GM21360 (cell line): ENCODE results near the gene PRSS33.

Experiments
- ATAC-seq: cut with Tn5 transposase; IDR thresholded peaks from one replicate; pipeline ENCODE4 v1.9.1; 2021; ENCODE audit warnings: mild to moderate bottlenecking, moderate library complexity; ENCODE audit not compliant: unreplicated experiment

The PRSS33 gene

DNA sequence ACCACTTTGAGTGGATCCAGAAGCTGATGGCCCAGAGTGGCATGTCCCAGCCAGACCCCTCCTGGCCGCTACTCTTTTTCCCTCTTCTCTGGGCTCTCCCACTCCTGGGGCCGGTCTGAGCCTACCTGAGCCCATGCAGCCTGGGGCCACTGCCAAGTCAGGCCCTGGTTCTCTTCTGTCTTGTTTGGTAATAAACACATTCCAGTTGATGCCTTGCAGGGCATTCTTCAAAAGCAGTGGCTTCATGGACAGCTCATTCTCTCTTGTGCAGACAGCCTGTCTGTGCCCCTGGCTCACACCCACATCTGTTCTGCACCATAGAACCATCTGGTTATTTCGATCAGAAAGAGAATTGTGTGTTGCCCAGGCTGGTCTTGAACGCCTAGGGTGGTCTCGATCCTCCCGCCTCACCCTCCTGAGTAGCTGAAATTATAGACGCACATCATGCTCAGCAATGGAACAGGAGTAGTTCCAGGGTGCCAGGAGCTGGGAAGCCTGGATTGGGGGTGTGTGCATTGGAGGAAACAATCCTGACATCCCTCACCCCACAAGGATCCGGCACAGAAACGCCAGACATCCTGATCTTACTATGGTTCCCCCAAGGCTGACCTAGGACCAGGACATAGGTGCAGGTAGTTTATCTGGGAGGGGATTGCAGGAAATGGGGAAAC, 34.3 kb upstream of the PRSS33 start:
- ATAC-seq: no peak

DNA sequence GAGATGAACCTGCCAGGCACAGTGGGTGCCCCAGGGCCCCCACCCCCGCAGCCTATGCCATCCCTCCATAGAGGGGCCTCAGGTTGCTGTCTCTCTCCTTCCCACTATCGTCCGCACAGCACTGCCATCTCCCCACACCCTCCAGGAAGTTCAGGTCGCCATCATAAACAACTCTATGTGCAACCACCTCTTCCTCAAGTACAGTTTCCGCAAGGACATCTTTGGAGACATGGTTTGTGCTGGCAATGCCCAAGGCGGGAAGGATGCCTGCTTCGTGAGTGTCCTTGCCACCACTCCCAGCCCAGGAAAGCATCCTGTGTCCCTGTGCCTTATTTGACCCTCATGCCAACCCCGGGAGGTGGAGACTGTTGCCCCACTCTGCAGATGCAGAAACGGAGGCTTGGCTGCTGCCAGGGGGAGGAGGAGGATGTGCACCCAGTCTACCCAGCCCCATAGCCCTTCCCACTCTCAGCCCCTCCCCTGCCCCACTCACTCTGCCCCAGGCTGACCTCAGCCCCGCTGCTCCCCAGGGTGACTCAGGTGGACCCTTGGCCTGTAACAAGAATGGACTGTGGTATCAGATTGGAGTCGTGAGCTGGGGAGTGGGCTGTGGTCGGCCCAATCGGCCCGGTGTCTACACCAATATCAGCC, 33.6 kb upstream of the PRSS33 start:
- no peak for ATAC-seq

DNA sequence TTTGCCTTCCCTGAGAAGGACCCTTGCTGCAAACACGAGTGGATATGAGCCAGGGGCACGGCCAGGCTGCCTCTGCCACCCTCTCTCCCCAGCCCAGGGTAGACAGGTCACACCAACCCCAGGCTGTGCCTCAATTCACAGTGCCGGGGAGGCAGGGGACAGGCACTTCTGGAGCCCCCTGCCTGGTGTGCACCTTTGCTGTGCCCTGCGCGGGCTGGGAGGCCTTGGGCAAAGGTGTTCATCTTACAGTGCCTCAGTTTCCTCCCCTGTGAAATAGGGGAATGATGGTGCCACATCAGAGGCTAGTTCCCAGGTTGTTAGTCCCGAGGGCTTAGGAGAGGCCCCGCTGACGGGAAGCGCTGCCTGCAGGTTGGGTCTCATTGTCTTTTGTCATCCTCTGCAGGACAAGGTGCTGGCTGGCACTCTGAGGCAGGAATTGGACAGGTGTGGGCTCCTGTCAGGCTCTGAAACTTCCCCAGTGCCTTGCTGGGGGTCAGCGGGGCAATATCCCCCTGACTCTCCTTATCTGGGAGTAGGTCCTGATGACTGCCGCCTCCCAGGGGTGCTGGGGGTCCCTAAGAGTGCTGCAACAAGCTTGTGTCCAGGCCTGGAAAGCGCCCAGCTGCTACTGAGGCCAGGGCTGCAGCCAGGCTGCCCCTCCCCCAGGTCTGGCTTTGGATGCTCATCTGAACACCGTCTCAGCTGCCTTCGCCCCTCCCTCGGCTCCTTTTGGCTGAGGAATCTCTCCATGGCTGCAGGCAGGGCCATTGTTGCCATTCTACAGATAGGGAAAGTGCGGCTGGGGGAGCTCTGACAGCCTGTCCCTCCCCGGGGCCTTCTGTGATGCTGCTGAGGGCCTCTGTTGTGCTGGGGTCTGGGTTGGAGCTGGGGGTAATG, 32.8 kb upstream of the PRSS33 start:
- no peak for ATAC-seq

DNA sequence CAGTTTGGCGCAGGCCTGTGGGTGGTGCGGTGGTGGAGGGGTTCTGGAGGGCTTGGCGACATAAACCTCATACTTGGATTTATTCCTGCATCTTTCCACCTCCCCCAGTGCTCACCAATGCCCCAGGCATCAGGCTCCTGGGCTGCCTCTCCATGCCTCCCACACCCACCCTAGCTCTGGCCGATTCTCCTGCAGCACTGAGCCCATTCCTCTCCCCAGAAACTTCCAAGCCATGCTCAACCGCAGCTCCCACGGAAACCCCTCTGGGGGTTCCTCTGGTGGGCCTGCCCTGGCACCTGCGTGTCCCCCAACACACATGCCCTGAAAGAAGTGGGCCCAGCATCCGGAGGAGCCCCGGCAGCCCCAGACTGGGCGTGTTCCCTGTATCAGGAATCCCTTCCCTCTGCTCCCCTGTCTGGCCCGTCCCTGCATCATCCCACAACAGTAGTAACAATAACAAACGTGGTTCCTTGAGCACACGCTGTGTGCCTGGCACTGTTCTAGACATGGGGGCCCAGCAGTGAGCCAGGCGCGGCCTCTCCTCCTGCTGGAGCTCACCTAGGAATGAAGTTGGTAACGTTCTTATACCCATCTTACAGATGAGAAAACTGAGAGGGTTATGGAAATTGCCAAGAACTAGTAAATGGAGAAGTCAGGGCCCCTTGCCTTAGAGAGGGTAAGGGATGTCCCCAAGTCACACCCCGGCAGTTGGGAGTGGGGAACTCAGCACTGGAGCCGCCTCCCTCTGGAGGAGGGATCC, 32.0 kb upstream of the PRSS33 start:
- ATAC-seq: no peak

DNA sequence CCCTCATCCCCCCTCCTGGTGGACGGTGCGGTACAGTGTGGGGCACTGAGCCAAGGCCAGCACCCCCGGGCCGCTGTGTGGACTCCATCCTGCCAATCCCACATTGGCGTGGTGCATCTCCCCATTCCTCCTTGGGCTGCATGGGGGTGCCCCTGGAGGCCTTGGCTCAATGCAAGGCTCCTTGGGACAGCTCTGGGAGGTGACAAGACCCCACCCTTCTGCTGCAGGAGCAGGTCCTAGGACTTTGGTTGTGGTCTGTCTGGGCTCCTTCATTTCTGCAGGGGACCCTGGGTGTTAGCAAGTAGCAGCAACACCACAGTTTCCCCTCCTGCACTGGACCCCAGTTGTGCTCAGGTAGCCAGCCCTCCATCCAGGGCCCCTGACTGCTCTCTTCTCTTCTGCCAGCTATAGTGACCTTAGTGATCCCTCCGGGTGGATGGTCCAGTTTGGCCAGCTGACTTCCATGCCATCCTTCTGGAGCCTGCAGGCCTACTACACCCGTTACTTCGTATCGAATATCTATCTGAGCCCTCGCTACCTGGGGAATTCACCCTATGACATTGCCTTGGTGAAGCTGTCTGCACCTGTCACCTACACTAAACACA, 31.0 kb upstream of the PRSS33 start:
- ATAC-seq: no peak

DNA sequence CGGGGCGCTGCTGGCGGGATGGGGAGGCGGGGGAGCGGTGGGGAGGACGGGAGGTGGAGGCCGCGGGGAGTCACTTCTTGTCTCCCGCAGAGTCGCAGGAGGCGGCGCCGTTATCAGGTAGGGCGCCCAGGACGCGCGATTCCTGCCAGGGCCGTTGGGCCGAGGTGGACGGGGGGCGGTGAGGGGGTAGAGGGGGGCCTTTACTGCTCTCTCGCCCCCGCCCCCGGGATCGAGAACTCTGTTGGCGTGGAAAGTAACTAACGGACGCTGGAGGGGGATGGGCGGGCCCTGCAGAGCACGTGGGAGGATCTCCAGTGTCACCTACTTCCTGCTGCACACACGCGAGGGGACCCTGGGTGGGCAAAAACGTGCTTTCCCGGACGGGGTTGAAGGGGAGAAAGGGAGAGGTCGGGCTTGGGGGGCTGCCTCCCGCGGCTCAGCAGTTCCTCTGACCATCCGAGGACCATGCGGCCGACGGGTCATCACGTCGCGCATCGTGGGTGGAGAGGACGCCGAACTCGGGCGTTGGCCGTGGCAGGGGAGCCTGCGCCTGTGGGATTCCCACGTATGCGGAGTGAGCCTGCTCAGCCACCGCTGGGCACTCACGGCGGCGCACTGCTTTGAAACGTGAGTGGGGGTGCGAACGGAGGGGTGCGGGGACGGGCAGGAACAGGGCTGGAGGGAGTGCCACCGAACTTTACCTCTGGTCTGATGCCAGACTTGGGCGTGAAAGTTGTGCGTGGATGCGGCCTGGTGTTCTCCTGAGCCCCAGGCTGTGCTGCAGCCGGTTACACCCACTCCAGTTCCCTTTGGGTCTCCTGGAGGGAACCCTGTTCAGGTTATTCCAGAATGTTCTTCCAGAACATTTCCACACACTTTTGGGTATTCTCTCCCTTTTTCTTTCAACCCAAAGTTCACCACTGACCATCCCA, 30.2 kb upstream of the PRSS33 start:
- no peak for ATAC-seq

DNA sequence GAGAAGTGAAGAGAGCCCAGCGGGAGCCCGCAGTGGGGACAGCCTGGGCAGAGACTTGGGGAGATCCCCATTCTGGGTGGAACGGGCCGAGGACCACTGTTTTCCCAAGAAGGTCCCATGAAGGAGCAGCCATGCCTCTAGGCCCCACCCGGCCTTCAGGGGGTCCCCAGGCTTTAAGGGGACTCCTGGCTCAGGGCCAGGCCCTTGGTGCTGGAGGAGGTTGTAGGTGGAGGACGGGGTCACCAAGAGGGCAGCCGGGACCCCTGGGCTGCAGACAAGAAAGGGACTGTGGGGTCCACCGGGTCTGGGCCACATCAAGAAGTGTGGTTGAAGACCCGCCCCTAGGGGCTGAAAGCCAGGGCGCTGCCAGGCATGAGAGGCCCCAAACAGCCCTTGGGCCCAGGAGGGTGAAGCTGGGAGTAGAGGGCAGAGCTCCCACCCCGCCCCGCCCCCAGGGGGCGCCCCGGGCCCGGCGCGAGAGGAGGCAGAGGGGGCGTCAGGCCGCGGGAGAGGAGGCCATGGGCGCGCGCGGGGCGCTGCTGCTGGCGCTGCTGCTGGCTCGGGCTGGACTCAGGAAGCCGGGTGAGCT, 29.5 kb upstream of the PRSS33 start, which contains the start of gene PRSS21:
Gene PRSS21 (plus strand): TSS at position 487 of the 589 bp plus-strand sequence. CDS start 32 bp downstream, at position 519.
- ATAC-seq: no peak

DNA sequence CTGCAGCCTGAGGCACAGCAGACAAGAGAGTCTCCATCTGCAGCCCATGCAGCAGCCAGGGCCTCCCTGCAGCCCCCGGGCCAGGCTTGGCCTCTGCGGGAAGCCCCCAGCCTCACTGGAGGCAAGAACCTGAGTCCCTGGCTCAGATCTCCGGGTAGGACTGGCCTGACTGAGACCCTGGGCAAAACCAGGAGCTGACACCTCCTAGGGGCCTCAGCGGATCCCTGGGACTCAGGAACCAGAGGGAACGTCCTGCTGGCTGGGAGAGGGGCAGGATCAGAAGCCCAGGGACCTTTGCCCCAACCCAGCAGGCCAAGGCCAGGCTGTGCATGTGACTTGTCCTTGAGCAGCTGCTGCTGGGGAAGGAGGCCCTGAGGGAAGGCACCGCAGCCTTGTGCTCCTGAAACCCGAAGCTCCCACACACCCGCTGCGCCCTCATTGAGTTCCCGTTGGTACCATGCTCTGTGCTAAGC, 28.0 kb upstream of the PRSS33 start:
- no peak for ATAC-seq

DNA sequence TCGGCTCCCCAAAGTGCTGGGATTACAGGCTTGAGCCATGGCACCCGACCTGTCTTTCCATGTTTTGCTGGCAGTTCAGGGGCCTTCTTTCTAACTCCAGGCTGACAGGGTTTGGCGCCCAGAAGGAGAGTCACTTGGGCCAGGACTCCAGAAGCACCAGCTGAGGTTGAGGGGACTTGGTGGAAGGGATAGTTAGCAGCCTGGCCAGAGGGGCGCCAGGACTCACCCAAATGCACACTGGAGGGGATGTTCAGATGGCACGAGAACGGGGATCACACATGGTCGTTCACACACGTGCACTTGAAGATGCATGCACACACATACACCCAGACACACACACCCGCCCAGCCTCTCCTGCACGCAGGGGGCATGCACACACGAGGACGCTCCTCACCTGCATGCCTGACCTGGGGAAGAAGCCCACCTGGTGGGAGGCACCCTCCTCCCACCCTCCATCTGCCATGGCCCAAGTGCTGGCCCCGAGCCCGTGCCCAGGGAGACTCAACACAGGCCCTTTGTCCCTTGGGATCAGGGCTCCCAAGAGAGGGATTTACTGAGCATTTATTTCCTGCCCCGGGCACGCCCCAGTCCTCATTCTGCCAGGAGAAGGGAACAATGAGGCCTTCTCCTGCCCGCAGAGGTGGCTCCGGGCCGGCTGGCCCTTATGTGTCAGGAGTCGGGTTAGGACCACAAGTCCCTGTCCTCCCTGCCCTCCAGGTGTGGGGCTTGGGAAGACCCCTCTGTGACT, 27.4 kb upstream of the PRSS33 start:
- no peak for ATAC-seq

DNA sequence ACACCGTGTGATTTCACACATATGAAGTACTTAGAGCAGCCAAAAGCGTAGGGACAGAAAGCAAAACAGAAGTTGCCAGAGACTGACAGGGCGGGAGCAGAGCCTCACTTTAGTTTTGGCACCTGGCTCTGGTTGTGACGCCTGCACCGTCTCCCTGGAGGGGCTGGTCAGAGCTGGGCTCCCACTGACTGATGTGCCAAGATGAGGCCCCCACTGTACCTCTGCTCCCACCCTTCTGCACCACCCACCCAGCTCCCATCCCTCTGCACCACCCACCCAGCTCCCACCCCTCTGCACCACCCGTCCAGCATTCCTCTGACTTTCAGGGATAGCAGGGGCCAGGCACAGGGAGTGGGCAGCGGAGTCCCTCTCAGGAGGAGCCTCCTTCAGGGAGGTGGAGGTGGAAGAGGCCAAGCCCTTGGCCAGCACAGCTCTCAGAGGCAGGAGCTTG, 26.4 kb upstream of the PRSS33 start:
- no peak for ATAC-seq

DNA sequence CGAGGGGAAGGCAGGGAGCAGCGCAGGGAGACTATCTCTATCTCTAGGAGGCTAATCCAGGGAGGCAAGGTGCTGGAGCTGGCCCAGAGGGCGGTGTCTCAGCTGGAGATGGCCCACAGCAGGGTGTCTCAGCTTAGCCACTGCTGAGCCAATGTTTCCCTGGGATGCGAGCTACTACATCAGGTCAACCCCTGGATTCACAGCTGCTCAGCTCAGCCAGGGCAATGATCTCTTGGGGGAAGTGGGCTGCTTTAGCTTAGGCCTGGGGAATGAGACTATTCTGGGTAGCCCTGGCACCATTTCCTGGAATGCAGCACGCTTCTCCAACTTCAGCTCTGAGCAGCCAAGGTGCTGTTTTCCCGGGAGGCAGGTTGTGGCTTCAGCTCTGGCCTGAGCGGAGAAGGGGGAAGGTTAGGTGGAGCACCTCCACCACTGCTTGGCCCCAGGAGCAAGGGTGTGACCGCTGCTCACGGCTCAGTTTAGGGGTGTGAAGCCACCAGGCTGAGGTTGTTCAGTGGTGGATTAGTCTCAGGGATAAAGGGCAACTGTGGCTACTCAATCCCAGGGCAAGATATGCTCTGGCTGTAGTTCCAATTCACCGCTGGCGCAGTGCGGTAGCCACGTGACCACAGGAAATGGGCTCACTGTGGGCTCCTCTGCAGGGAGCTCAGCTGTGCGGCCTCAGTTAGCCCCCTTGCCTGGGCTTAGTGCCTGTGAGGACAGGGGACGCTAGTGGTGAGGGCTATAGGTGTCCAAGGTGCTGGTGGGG, 24.5 kb upstream of the PRSS33 start:
- no peak for ATAC-seq

DNA sequence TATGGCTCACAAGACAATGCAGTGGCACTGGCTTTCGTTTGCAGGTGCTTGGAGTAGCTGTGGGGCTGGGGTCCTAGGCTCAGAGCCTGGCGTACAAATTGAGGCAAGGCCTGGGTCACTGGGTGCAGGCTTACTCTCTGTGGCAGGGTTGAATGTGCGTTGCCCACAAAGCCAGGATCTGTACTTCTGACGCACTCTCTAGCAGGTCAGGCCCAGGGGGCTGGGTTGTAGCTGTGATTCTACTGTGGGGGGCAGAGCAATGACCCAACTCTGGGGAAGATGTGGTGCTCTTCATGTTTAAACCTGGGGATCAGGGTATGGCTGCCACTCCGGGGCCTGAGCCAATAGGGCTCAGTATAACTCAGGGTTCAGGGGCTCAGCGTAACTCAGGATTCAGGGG, 23.3 kb upstream of the PRSS33 start:
- no peak for ATAC-seq

DNA sequence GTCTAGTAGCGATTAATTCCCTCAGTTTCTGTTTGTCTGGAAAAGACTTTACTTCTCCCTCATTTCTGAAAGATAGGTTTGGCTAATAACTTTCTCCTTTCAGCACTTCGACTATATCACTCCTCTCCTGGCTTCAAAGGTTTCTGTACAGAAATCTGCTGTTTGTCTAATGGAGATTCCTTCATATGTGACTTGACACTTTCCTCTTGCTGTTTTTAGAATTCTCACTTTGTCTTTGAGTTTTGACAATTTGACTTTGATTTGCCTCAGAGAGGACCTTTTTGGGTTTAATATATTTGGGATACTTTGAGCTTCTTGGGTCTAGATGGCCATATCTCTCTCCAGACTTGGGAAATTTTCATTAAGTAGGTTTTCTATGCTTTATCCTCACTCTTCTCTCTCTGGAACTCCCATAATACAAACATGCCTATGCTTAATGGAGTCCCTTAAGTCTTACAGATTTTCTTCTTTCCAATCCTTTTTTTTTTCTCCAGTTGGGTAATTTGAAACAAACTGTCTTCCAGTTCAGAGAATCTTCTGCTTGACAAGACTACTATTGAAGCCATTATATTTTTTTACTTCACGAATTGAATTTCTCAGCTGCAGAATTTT, 21.9 kb upstream of the PRSS33 start:
- no peak for ATAC-seq

DNA sequence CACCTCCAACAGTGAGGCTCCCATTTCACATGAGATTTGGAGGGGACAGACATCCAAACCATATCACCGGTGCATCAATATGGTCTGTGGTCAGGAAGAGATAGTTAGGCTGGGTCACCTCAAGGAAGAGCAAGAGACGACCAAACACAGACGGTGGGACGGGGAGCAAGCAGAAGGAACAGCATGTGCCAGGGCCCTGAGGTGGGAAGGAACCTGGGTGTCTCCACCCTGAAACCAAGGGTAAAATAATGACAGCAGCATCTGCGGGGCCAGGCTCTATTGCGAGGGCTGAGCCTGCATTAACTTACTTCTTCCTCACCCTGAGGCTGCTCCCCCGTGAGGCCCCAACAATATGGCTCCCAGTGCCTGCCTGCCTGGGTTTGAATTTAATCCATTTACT, 20.8 kb upstream of the PRSS33 start:
- no peak for ATAC-seq

DNA sequence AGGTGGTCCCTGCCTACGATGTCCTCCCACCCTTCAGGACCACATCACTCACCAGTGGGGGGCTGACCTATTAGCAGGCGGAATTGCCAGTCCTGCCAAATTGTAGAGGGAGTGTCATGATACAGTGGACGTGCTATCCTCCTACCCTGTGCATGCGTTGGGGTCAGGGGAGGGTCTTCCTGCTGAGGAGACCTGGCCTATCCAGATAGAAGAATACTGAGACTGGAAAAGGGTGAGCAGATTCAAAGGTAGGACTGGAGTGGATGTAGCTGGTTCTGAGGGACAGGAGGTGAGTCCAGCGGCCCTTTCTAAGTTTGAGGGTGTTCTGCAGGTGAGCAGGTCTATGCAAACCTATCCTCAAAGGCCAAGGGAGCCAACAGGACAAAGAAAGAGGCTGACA, 18.9 kb upstream of the PRSS33 start:
- ATAC-seq: no peak

DNA sequence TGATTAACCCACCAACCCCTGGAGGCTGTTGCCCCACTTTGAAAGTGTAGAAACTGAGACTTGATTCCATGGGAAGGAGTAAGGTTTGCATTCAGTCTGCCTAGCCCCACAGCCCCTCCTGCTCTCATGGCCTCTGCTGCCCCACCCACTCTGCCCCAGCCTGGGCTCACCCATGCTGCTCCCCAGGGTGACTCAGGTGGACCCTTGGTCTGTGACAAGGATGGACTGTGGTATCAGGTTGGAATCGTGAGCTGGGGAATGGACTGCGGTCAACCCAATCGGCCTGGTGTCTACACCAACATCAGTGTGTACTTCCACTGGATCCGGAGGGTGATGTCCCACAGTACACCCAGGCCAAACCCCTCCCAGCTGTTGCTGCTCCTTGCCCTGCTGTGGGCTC, 17.4 kb upstream of the PRSS33 start:
- no peak for ATAC-seq

DNA sequence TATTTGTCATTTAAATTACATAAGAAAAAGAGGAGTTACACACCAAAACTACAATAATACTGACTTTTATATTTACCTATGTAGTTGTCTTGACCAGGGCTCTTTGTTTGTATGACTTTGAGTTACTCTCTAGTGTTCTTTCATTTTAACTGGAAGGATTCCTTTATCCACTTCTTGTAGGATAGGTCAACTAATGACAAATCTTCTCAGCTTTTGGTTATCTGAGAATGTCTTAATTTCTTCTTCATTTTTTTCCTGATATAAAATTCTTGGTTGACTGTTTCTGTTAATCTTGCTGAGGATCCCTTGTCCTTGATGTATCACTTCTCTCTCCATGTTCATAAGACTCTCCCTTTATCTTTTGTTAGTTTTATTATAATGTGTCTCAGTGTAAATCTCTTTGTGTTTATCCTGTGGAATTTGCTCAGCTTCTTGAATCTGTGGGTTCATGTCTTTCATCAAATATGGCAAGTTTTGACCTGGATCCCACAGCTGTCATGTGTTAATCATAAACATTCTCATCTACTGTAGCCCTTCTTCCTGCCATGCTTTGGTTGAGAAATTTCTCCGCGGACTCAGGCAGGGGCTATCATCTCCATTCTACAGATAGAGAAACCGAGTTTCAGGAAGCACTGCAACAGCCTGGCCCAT, 16.3 kb upstream of the PRSS33 start:
- no peak for ATAC-seq
